GM19372 (cell line): ENCODE results near the gene BARHL1.

Source experiments
- ATAC-seq: cut with Tn5 transposase; IDR thresholded peaks from one replicate; pipeline ENCODE4 v1.9.1; 2021; ENCODE audit warnings: mild to moderate bottlenecking, low read depth, moderate library complexity; ENCODE audit not compliant: unreplicated experiment

Gene BARHL1

GRCh38 chr9:132582276-132582785 is at the start of gene BARHL1:
Gene BARHL1 (plus strand): TSS chr9:132582606. CDS start chr9:132582798, 192 bp downstream.
- no peak for ATAC-seq

GRCh38 chr9:132534832-132535231 is 47.6 kb upstream of the BARHL1 start:
- ATAC-seq = no peak

GRCh38 chr9:132536124-132536523 is 46.3 kb upstream of the BARHL1 start:
- no peak for ATAC-seq

GRCh38 chr9:132537352-132537751 is 45.1 kb upstream of the BARHL1 start:
- ATAC-seq = no peak

GRCh38 chr9:132538071-132538470 is 44.3 kb upstream of the BARHL1 start:
- ATAC-seq = no peak

- no peak for ATAC-seq
Measured at GRCh38 chr9:132539096-132539495, 43.3 kb upstream of the BARHL1 start.

- no peak for ATAC-seq
Measured at GRCh38 chr9:132541051-132541450, 41.4 kb upstream of the BARHL1 start.

GRCh38 chr9:132541870-132542830 is 40.3 kb upstream of the BARHL1 start:
- no peak for ATAC-seq

GRCh38 chr9:132543251-132543650 is 39.2 kb upstream of the BARHL1 start:
- ATAC-seq = no peak

GRCh38 chr9:132543960-132544359 is 38.4 kb upstream of the BARHL1 start:
- no peak for ATAC-seq

- ATAC-seq = no peak
Measured at GRCh38 chr9:132545578-132545977, 36.8 kb upstream of the BARHL1 start.

GRCh38 chr9:132546148-132547051 is 36.0 kb upstream of the BARHL1 start:
- ATAC-seq = no peak

- ATAC-seq = no peak
Measured at GRCh38 chr9:132547052-132547431, 35.4 kb upstream of the BARHL1 start.

- no peak for ATAC-seq
Measured at GRCh38 chr9:132547436-132547835, 35.0 kb upstream of the BARHL1 start.

GRCh38 chr9:132547976-132548730 is 34.3 kb upstream of the BARHL1 start:
- ATAC-seq = no peak

GRCh38 chr9:132548751-132549640 is 33.4 kb upstream of the BARHL1 start:
- no peak for ATAC-seq

- no peak for ATAC-seq
Measured at GRCh38 chr9:132551556-132551955, 30.9 kb upstream of the BARHL1 start.

GRCh38 chr9:132552041-132552440 is 30.4 kb upstream of the BARHL1 start:
- ATAC-seq = no peak

- no peak for ATAC-seq
Measured at GRCh38 chr9:132554755-132555154, 27.7 kb upstream of the BARHL1 start.
